Left kidney (tissue), 8 donors: Measurements from ENCODE around the gene LY9. TPM values are rescaled to one million over a fixed set of nuclear protein-coding genes. Genes with fewer than 3 reads are reported as not detected.

Experiments
- DNase-seq: peaks from one replicate; pipeline ENCODE4 v3.0.0-alpha.2; 2013
- long read RNA-seq, 8 donors: transcript quantifications; one replicate each; lab custom pipeline, GENCODE V29; 2026
- polyA plus RNA-seq: library from polyadenylated mRNA; unstranded; fragments of 120-200 nt; gene quantifications from one replicate; pipeline ENCODE4 v1.2.1, GENCODE V29; 2013; ENCODE audit not compliant: insufficient read length

Gene LY9
- 0.32 TPM for polyA plus RNA-seq
- long read RNA-seq, donor 1 = 0 reads
- long read RNA-seq, donor 2 = 0 reads
- long read RNA-seq, donor 3 = 0 reads
- long read RNA-seq, donor 4 = 0 reads
- long read RNA-seq, donor 5 = 0 reads
- long read RNA-seq, donor 6 = 0 reads
- long read RNA-seq, donor 7 = 0 reads
- long read RNA-seq, donor 8 = 0 reads

GRCh38 chr1:160795951-160796383 lies at the start of gene LY9:
Gene LY9 (plus strand): TSS chr1:160796174. CDS start chr1:160796188, 14 bp downstream.
- no peak for DNase-seq

GRCh38 chr1:160746836-160747500 lies 49.0 kb upstream of the LY9 start:
- no peak for DNase-seq

GRCh38 chr1:160747717-160748116 lies 48.3 kb upstream of the LY9 start:
- no peak for DNase-seq

- DNase-seq = no peak
These were observed 47.6 kb upstream of the LY9 start for GRCh38 chr1:160748181-160748877.

GRCh38 chr1:160748878-160749269 lies 47.1 kb upstream of the LY9 start:
- no peak for DNase-seq

GRCh38 chr1:160750608-160751007 lies 45.4 kb upstream of the LY9 start:
- DNase-seq = no peak

- no peak for DNase-seq
These were observed 43.6 kb upstream of the LY9 start for GRCh38 chr1:160752406-160752805.

- no peak for DNase-seq
These were observed 43.0 kb upstream of the LY9 start for GRCh38 chr1:160752924-160753323.

- DNase-seq = no peak
These were observed 42.4 kb upstream of the LY9 start for GRCh38 chr1:160753594-160753993.

GRCh38 chr1:160755461-160755860 lies 40.5 kb upstream of the LY9 start:
- DNase-seq = no peak

GRCh38 chr1:160755911-160756848 lies 39.8 kb upstream of the LY9 start:
- DNase-seq = no peak

- no peak for DNase-seq
These were observed 39.1 kb upstream of the LY9 start for GRCh38 chr1:160756849-160757201.

GRCh38 chr1:160758521-160758920 lies 37.5 kb upstream of the LY9 start:
- no peak for DNase-seq

GRCh38 chr1:160759740-160760139 lies 36.2 kb upstream of the LY9 start:
- no peak for DNase-seq

GRCh38 chr1:160761046-160761445 lies 34.9 kb upstream of the LY9 start:
- DNase-seq = no peak

- DNase-seq = no peak
These were observed 34.1 kb upstream of the LY9 start for GRCh38 chr1:160761886-160762285.

- no peak for DNase-seq
These were observed 32.0 kb upstream of the LY9 start for GRCh38 chr1:160763993-160764392.

- DNase-seq = no peak
These were observed 28.3 kb upstream of the LY9 start for GRCh38 chr1:160767395-160768294.

GRCh38 chr1:160768295-160768657 lies 27.7 kb upstream of the LY9 start:
- no peak for DNase-seq

GRCh38 chr1:160772331-160772730 lies 23.6 kb upstream of the LY9 start:
- no peak for DNase-seq

GRCh38 chr1:160773093-160773492 lies 22.9 kb upstream of the LY9 start:
- no peak for DNase-seq
